Activated CD8-positive, alpha-beta memory T cell treated with anti-CD3 and anti-CD28 coated beads for 36 hours (primary cell): ENCODE measurements around the gene C12orf57. TPM values are rescaled to one million over a fixed set of nuclear protein-coding genes. Genes with fewer than 3 reads are reported as not detected.

ENCODE experiments used
- CTCF ChIA-PET: fragments of 350-600 bp; sonication (Branson Sonifier 250); formaldehyde crosslinking; loops from one replicate; lab custom pipeline; 2021; ENCODE audit warnings: antibody characterized with exemption; lab: Charles Lee
- POLR2A ChIA-PET: fragments of 350-600 bp; sonication (Branson Sonifier 250); formaldehyde crosslinking; loops from one replicate; lab custom pipeline; 2021; ENCODE audit warnings: antibody characterized with exemption; lab: Charles Lee
- total RNA-seq, 2 experiments: library from RNA; stranded (reverse); gene quantifications; one replicate each; pipeline ENCODE4 v1.2.3, GENCODE V29; 2021

Gene C12orf57
- total RNA-seq, 2 experiments from 2014 or later, result 234 to 239 TPM

DNA sequence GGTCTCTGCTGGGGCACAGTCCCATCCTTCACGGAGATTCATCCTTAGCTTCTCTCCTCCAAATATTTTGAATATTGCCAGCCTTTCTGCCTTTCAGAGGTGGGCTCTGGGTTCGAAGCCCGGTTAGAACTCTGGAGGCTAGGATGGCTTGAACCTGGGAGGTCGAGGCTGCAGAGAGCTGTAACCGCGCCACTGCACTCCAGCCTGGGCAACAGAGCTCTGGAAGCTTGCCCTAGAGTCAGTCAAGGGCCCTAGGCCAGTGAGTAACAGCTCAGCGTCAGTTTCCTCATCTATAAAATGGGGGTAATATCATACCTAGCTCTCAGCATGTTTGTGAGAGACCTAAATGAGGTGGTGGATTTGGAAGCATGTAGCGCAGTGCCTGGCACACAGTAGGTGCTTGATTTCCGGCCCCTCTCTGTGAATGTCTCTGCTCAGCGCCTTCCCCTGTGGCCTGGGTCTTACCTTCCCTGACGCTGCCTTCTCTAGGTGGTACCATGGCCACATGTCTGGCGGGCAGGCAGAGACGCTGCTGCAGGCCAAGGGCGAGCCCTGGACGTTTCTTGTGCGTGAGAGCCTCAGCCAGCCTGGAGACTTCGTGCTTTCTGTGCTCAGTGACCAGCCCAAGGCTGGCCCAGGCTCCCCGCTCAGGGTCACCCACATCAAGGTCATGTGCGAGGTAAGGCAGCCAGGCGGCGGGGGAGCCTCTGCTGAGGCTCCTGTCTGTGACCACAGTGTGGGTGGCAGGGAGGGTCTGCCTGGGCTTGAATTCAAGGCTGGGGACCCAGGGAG is 10.7 kb downstream of the C12orf57 start:
- CTCF ChIA-PET, result interaction anchor here (1.9 to 13.2 kb wide), 2 partner anchors 7 to 10 kb away, joined by 9 to 337 read pairs; partner anchors contain the start of genes C12orf57, PTPN6 and RNU7-1
- POLR2A ChIA-PET, result interaction anchor here (1.0 to 13.5 kb wide), 3 partner anchors 7 to 16 kb away, joined by 4 to 353 read pairs (median 5); partner anchors contain the start of genes C12orf57, PTPN6 and RNU7-1

DNA sequence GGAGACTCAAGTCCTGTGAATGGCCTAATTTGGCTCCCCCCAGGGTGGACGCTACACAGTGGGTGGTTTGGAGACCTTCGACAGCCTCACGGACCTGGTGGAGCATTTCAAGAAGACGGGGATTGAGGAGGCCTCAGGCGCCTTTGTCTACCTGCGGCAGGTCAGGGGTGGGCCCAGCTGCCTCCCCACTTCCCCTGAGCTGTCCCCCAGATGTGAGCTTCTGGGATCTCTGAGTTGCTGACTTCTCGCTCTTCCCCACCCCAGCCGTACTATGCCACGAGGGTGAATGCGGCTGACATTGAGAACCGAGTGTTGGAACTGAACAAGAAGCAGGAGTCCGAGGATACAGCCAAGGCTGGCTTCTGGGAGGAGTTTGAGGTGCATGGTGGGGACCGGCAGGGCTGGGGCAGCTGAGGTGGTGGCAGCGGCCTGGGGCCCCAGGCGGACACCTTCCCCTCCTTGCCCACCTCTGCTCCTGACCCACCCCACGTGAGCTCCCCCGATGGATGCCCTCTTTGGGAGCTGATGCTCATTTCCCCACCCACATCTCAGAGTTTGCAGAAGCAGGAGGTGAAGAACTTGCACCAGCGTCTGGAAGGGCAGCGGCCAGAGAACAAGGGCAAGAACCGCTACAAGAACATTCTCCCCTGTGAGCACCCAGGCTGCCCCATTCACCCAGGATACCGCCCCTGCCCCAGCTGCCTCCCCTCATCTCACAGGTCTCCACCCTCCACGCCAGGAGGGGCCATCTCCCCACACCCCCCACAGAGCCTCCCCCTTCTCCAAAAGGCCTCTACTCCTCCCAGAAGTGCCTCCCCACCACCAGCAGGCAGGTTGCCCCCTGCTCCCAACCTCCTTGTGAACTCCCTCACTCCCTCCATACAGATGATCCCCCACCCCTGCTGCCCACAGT is 11.5 kb downstream of the C12orf57 start:
- CTCF ChIA-PET, result interaction anchor here (0.7 to 13.2 kb wide), 5 partner anchors 8 to 18 kb away, joined by 3 to 337 read pairs (median 6); partner anchors contain the start of genes C12orf57, PTPN6 and RNU7-1
- POLR2A ChIA-PET, result interaction anchor here (1.0 to 13.5 kb wide), 2 partner anchors 8 to 9 kb away, joined by 5 to 353 read pairs; partner anchors contain the start of genes C12orf57, PTPN6 and RNU7-1

DNA sequence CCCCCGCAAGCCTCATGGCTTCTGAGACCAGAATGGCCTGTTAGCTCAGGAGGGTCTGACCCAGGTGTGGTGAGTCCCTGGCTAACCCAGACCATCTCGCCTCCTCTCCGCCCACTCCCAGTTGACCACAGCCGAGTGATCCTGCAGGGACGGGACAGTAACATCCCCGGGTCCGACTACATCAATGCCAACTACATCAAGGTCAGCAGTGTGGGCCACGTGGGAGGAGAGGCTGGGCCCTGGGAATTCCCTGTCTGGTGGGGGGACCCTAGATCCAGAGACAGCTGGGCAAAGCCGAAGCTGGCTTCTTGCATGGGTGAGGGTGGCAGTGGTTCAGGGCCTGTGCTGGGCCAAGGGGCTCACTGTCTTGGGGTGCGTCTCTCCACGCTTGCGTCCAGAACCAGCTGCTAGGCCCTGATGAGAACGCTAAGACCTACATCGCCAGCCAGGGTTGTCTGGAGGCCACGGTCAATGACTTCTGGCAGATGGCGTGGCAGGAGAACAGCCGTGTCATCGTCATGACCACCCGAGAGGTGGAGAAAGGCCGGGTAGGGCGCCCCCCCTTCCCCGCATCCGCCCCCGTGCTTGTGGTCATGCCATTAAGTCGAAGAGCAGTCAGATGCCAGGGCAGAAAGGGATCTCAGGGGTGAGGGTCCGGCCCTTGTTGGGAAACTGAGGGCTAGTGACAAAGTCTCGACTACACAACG is 12.4 kb downstream of the C12orf57 start:
- POLR2A ChIA-PET, result interaction anchor here (13.5 kb wide), 1 partner anchor 9 kb away, joined by 353 read pairs; the partner anchor contains the start of genes C12orf57, PTPN6 and RNU7-1
- CTCF ChIA-PET, result interaction anchor here (0.7 to 13.2 kb wide), 4 partner anchors 8 to 18 kb away, joined by 3 to 337 read pairs (median 4); partner anchors contain the start of genes C12orf57, PTPN6 and RNU7-1

DNA sequence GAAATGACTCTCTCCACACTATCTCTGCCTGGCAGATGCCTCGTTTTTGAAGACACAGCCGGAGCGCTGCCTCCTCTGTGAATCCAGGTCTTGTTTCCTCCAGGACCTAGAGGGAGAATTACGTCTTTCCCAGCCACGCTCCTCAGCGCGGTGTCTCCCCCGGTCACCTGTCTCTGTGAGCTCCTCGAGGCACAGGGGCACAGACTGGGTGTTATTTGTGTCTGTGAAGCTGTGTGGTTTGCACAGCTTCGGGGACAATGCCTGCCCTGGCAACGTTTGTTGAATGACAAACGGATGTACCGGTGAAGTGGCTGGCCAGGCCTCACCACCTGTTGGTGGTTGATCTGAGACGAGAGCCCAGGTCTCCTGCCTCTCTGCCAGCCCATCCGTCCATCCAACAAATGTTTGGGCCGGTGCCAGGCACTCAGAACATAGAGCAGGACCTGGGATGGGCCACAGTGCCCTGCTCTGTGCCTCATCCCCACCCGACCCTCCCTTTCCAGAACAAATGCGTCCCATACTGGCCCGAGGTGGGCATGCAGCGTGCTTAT is 13.4 kb downstream of the C12orf57 start:
- POLR2A ChIA-PET, result interaction anchor here (13.5 kb wide), 1 partner anchor 10 kb away, joined by 353 read pairs; the partner anchor contains the start of genes C12orf57, PTPN6 and RNU7-1
- CTCF ChIA-PET, result interaction anchor here (1.4 to 13.2 kb wide), 3 partner anchors 10 to 19 kb away, joined by 6 to 337 read pairs (median 52); partner anchors contain the start of genes C12orf57, PTPN6 and RNU7-1

DNA sequence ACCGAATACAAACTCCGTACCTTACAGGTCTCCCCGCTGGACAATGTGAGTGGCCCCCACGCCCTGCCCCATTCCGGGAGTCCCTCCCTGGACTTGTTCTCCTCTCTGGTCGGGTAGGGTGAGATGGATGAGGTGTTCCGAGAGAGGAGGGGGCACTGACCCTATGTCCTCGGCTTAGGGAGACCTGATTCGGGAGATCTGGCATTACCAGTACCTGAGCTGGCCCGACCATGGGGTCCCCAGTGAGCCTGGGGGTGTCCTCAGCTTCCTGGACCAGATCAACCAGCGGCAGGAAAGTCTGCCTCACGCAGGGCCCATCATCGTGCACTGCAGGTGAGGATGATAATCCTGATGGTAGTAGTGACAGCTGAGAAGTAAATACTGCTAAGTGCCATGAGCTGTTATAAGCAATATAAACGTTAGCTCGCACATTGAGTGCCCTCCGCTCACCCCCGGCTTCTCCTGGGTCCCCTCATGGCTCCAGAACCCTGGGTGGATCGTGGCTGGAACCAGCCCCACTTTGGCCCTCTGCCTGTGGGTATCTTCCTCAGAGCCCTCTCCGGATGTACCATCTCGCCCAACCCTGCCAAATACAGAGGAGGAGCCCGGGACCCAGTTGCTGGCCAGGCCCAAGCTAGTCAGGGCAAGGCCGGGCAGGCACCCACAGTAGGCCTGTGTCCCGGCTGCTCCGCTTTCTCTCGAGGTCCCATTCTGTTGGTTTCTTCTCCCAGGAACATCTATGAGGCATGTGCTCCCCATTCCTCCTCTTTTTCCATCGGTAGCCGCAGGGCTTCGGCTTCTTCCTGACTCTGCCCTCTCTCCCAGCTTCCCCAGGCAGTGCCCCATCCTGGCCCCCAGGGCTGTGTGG is 14.2 kb downstream of the C12orf57 start:
- ChIA-PET POLR2A (interaction anchor here (1.4 to 13.5 kb wide), 2 partner anchors 11 to 18 kb away, joined by 4 to 353 read pairs; partner anchors contain the start of genes C12orf57, PTPN6 and RNU7-1), CTCF (interaction anchor here (1.5 to 13.2 kb wide), 4 partner anchors 10 to 32 kb away, joined by 4 to 337 read pairs (median 30); partner anchors contain the start of genes C12orf57, PTPN6 and RNU7-1)

DNA sequence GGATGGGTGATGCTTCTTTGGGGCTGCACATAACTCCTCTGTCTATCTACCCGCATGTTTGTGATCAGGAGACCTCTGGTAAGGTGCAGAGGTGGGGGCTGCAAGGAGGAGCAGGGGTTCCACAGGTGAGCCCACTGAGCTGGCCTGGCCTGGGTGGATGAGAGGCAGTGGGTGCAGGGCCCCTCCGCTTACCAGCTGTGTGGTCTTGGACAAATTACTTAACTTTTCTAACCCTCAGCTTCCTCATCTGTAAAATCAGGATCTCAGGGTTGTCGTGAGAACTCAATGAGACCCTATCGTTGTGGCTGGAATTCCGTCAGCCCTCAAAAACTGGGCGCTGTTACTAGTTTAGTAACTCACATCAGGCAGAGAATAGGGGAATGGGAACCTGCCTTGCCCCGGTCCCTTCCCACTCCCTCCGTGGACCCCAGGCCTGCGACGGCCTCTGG is 14.8 kb downstream of the C12orf57 start:
- CTCF ChIA-PET, result interaction anchor here (0.9 to 13.2 kb wide), 5 partner anchors 10 to 67 kb away, joined by 4 to 337 read pairs (median 8); partner anchors contain the start of genes C12orf57, PTPN6 and RNU7-1
- POLR2A ChIA-PET, result interaction anchor here (1.0 to 13.5 kb wide), 5 partner anchors 10 to 89 kb away, joined by 3 to 353 read pairs (median 7); partner anchors contain the start of genes C12orf57, PTPN6 and RNU7-1

DNA sequence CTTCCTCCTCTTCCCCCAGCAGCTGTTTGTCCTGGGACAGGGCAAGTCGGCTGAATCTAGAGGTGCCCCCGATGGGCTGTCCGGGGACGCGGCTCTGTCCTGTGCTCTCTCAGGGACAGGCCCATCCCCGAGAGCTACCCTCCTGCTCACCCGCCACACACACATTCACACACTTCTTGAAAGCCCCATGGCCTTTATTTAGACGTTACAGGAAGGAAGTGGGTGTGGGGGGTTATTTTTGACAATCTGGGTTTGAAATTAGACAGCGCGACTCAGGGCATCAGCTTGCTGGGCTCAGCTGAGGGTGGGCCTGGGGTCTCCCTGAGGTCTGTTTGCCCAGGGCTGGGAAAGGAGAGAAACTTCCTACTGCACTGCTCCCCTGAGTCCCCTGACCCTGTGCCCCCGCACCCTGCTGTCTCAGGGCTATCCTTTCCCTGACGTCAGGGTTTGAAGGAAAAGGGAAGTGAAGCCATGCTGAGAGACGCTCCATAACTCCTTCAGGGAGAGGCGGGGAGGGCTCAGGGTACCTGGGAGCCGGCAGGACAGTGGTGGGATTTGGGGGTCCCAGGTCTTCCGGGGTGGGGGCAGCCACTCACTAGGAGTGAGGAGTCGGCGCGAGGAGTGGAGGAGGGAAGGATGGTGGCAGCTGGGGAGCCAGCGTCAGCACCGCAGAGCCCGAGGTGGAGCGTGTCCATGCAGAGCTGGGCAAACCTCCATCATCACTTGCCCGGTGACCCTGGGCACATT is 15.4 kb downstream of the C12orf57 start:
- ChIA-PET CTCF (interaction anchor here (0.9 to 13.2 kb wide), 5 partner anchors 10 to 68 kb away, joined by 4 to 337 read pairs (median 8); partner anchors contain the start of genes C12orf57, PTPN6 and RNU7-1), POLR2A (interaction anchor here (1.0 to 13.5 kb wide), 5 partner anchors 10 to 90 kb away, joined by 3 to 353 read pairs (median 7); partner anchors contain the start of genes C12orf57, PTPN6 and RNU7-1)

DNA sequence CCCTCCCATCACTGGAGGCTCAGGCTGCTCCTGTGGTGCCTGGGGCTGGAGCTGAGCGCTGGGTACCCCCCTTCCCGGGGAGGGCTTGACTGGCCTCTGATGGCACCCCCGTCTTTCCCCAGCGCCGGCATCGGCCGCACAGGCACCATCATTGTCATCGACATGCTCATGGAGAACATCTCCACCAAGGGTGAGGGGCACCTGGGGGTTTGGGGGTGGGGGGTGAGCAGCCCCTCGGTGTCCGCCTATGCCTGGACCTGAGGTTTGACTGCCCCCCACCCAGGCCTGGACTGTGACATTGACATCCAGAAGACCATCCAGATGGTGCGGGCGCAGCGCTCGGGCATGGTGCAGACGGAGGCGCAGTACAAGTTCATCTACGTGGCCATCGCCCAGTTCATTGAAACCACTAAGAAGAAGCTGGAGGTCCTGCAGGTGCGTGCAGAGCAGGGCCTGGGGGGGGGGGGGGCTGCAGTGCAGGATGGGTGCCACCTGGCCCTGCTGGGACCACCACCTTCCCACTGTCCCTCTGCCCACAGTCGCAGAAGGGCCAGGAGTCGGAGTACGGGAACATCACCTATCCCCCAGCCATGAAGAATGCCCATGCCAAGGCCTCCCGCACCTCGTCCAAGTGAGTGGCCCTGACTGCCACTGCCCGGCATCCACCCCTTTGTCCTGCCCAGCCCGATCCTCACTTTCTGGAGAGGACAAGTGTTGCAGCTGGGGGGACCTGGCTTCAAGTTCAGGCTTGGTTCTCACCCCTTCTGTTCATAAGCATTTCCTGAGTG is 16.2 kb downstream of the C12orf57 start:
- ChIA-PET CTCF (interaction anchor here (0.9 to 13.2 kb wide), 6 partner anchors 9 to 153 kb away, joined by 3 to 337 read pairs (median 6); partner anchors contain the start of genes C12orf57, CDCA3, PTPN6 and RNU7-1), POLR2A (interaction anchor here (1.0 to 13.5 kb wide), 8 partner anchors 9 to 91 kb away, joined by 3 to 353 read pairs (median 7); partner anchors contain the start of genes C12orf57, LPCAT3, PTPN6 and RNU7-1)

DNA sequence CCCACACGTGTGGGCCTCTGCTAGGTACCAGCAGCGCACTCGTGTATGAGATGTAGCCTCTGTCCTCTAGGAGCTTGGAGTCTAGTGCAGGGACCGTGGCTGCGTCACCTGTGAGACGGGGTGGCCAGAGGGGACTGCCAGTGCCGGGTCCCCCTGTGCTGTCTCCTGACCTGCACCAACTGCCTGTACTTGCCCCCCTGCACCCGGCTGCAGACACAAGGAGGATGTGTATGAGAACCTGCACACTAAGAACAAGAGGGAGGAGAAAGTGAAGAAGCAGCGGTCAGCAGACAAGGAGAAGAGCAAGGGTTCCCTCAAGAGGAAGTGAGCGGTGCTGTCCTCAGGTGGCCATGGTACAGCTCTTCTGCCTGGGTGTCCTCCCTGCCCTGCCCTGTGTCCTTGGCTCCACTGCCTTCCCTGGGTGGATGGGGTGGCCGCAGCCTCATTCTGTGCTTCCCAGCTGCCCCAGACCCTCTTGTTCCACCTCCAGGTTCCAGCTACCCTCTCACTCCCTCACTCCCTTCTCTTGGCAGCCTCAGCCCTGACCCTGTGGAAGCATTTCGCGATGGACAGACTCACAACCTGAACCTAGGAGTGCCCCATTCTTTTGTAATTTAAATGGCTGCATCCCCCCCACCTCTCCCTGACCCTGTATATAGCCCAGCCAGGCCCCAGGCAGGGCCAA is 16.9 kb downstream of the C12orf57 start:
- ChIA-PET CTCF (interaction anchor here (0.9 to 13.2 kb wide), 9 partner anchors 9 to 152 kb away, joined by 3 to 337 read pairs (median 4); partner anchors contain the start of genes C12orf57, CDCA3, PTPN6 and RNU7-1), POLR2A (interaction anchor here (1.0 to 13.5 kb wide), 6 partner anchors 13 to 89 kb away, joined by 3 to 353 read pairs (median 7); partner anchors contain the start of genes C12orf57, LPCAT3, PTPN6 and RNU7-1)

DNA sequence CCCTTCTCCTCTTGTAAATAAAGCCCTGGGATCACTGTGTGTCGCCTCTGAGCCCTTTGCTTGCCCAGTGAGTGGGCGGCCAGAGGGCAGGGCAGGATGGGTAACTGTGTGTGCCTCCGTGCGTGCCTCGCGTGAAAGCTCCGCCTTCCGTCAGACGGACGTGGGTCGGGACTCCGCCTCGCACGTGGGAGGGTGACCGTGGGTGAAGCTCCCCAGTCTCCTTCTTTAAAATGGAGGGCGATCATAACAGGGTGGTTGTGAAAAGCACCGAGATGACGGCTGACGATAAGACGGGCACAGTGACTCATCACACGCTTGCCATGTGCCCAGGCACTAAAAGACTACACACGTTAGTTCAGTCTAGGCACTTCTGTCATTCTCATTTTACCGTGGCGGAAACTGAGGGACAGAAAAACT is 17.5 kb downstream of the C12orf57 start:
- ChIA-PET POLR2A (interaction anchor here (0.6 to 13.5 kb wide), 7 partner anchors 14 to 89 kb away, joined by 3 to 353 read pairs (median 7); partner anchors contain the start of genes C12orf57, LPCAT3, PTPN6 and RNU7-1), CTCF (interaction anchor here (0.9 to 13.2 kb wide), 10 partner anchors 8 to 152 kb away, joined by 3 to 337 read pairs (median 4); partner anchors contain the start of genes C12orf57, CDCA3, PTPN6 and RNU7-1)

DNA sequence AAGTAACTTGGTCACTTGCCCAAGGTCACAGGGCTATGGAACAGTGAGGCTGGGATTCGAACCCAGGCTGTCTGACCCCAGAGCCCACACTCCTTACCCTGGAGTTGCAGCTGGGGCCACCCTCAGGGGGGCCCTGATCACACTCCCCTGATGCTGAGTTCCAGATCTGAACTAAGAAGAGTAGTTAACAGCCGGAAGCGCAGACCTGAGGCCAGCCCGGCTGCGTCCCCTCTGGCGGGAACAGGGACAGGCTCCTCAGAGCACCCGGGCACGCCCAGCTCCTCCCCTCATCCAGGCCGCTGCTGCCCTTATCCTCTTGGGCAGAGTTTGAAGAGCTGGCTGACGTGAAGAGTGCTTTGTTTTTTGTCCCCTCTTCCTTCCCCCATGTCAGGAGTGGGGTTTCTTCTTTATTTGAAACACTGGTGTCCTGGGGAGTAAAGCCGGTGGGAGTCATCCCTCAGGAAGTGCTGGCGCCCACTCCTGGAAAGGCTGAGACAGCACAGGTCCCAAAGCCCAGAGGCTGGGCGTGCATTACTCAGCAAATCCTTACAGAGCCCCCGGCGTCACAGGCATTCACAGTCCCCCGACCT is 18.0 kb downstream of the C12orf57 start:
- ChIA-PET CTCF (interaction anchor here (1.2 to 13.2 kb wide), 8 partner anchors 7 to 146 kb away, joined by 3 to 337 read pairs (median 4); partner anchors contain the start of genes C12orf57, CDCA3, PTPN6 and RNU7-1), POLR2A (interaction anchor here (0.6 to 13.5 kb wide), 6 partner anchors 14 to 90 kb away, joined by 4 to 353 read pairs (median 7); partner anchors contain the start of genes C12orf57, LPCAT3, PTPN6 and RNU7-1)

DNA sequence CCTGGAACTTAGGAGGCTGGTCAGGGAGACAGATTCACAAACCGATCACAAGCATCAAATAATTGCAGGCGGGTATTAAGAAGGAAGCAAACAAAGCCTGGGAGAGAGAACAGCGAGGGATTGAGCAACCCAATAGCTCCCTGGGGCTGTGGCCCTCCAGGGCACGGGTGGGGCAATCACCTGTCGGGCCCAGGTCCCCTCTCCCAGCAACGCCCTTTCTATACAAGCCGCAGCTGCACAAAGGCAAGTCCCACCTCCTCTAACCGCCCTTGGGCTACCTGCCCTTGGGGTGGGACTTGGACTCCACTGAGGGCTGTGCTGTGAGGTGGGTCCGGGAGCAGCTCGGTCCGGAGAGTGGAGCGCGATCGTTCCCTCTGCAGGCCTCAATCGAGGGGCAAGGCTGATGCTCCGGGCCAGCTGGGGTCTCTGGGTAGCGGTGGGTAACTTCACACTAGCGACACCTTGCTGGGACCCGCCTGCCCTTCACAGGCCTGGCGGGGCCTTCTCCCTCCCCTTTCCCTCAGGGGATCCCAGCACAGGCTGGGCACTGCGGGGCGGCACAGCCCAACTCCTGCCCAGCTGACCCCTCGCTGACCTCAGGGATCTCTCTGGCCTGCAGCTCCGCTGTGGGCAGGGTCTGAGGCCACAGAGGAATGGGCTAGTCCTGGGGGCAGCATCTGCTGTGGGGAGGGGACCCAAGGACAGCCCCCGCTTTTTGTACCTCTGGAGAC is 18.6 kb downstream of the C12orf57 start:
- CTCF ChIA-PET, result interaction anchor here (0.6 to 13.2 kb wide), 5 partner anchors 15 to 250 kb away, joined by 3 to 337 read pairs (median 5); partner anchors contain the start of genes C12orf57, PTPN6 and RNU7-1
- POLR2A ChIA-PET, result interaction anchor here (1.6 to 13.5 kb wide), 4 partner anchors 15 to 90 kb away, joined by 5 to 353 read pairs (median 11); partner anchors contain the start of genes C12orf57, LPCAT3, PTPN6 and RNU7-1
